Skeletal muscle tissue (tissue), 4 donors: ENCODE data around the gene RUNX3. TPM values are rescaled to one million over a fixed set of nuclear protein-coding genes. Genes with fewer than 3 reads are reported as not detected.

ENCODE experiments used
- H3K27ac ChIP-seq: one replicate; pipeline ENCODE4 v1.7.0; 2013; ENCODE audit warnings: mild to moderate bottlenecking, low read depth, low read length, inconsistent platforms
- H3K27me3 ChIP-seq, 3 donors: one replicate each; pipeline ENCODE4 v1.7.0; 2013; ENCODE audit warnings: low read length in 3 of 3; ENCODE audit not compliant: control insufficient read depth in 3 of 3, insufficient read depth in 3 of 3
- H3K36me3 ChIP-seq, 3 donors: one replicate each; pipeline ENCODE4 v1.7.0; 2013; ENCODE audit warnings: low read length in 3 of 3; ENCODE audit not compliant: control insufficient read depth in 3 of 3, insufficient read depth in 3 of 3
- H3K4me1 ChIP-seq, 3 donors: one replicate each; pipeline ENCODE4 v1.7.0; 2013; ENCODE audit warnings: low read length in 3 of 3, mild to moderate bottlenecking in 3 of 3; ENCODE audit not compliant: control insufficient read depth in 3 of 3, insufficient read depth in 3 of 3
- H3K4me3 ChIP-seq, 3 donors: one replicate each; pipeline ENCODE4 v1.7.0; 2013; ENCODE audit warnings: low read length in 3 of 3
- H3K9ac ChIP-seq, 3 donors: one replicate each; pipeline ENCODE4 v1.7.0; 2013; ENCODE audit warnings: low read length in 3 of 3, mild to moderate bottlenecking in 3 of 3, moderate library complexity in 2 of 3, low read depth in 1 of 3
- H3K9me3 ChIP-seq, 3 donors: one replicate each; pipeline ENCODE4 v1.7.0; 2013; ENCODE audit warnings: low read length in 3 of 3; ENCODE audit not compliant: control insufficient read depth in 3 of 3
- total RNA-seq: library from RNA; depleted of rRNA; stranded (reverse); fragments of >200 nt; gene quantifications from one replicate; pipeline ENCODE4 v1.2.3, GENCODE V29; 2014
- donor health status: Osteomylitis.

Gene RUNX3
- total RNA-seq, 1 donor from 2014 or later, result under 0.01 TPM

DNA sequence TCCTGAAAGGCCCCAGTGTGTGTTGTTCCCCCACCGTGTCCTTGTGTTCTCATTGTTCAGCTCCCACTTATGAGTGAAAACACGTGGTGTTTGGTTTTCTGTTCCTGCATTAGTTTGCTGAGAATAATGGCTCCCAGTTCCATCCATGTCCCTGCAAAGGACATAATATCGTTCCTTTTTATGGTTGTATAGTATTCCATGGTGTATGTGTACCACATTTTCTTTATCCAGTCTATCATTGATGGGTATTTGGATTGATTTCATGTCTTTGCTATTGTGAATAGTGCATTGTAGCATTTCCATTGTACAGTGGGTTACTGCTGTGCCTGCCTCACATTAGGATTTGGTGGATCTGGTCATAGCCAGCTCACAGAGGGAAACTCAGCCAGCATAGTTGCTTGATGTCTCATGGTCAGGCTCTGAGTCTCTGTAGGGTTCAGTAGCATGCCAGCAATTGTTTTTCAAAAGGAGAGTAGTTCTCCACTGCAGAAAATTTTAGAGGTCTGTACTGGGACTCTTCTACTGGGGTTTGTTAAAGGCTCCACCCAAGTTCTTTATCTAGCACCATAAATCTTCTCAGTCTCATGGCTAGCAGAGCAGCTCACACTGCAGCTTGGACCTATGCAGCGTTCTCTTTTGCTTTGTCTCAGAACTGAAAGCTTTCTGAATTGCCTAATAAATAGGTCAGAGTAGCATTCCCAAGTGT, 41.0 kb downstream of the RUNX3 start:
- Histone ChIP-seq H3K36me3 (no peaks in the 10 kb centered on the region), H3K4me1 (no peaks in the 10 kb centered on the region), H3K9me3 (no peaks in the 10 kb centered on the region), H3K27ac (no peak overlapping the region), H3K27me3 (peaks cover 0 to 27% (median 2%) of the 10 kb centered on the region in 3 donors), H3K4me3 (no peak overlapping the region), H3K9ac (no peak overlapping the region)

DNA sequence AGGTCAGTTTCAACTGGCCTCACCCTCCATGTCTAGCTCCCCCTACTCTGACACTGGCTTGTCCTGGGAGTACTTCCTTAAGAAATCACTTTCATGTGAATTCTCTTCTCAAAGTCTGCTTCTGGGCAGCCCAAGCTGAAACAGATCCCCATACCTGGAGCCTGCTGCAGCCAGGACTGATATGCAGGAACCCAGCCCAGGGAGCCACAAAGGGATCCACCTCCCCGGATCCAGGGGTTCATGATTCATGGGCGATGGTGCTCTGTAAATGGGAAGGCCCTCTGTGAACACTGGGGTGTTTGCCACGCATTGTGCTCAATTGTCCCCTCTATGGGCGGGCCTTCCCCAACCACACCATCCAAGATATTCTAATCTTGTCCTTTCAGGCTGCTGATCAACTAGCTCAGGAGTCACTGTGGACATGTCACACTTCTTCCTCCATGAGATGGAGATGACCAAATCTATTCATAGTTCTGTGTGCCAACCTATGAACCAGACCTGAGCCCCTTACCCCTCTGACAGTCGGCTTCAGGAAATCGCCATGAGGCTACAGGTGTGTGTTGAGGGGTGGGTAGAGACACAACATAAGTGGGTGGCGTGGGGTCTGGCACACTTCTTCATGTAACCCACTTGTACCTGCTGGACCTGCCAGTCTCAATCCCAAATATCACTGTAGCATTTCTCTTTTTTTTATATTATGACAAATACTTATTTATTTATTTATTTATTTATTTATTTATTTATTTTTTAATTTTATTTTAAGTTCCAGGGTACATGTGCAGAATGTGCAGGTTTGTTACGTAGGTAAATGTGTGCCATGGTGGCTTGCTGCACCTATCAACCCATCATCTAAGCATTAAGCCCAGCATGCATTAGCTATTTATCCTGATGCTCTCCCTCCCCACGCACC, 41.8 kb downstream of the RUNX3 start:
- H3K4me3 ChIP-seq, result no peak overlapping the region
- peaks cover 0 to under 1% (median 0%) of the 10 kb centered on the region in 3 donors for H3K9me3 ChIP-seq
- no peak overlapping the region for H3K9ac ChIP-seq
- no peak overlapping the region for H3K27ac ChIP-seq
- no peaks in the 10 kb centered on the region for H3K4me1 ChIP-seq
- peaks cover 0 to 27% (median 2%) of the 10 kb centered on the region in 3 donors for H3K27me3 ChIP-seq
- H3K36me3 ChIP-seq, result no peaks in the 10 kb centered on the region

DNA sequence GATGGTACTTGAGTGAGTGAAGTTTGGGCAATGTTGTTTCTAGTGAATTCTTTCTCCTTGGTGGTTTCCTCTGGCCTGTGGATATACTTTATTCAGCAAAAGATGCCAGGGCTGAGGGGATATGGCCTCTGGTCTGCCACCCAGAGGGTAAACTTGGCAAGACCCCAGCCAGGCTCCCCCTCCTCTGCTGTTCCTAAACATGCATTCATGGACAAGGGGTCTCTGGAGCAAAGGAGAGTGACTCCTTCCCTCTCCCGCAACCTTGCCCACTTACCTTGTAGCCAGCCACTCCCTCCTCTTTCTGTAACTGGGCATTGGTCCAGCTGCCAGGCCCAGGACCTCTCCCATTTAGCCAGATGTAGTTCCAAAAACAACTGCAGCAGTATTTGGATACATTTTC, 43.8 kb downstream of the RUNX3 start:
- H3K36me3 ChIP-seq, result no peaks in the 10 kb centered on the region
- no peak overlapping the region for H3K9ac ChIP-seq
- no peaks in the 10 kb centered on the region for H3K4me1 ChIP-seq
- H3K9me3 ChIP-seq, result peaks cover 0 to 3% (median 0%) of the 10 kb centered on the region in 3 donors
- no peak overlapping the region for H3K4me3 ChIP-seq
- peaks cover 0 to 27% (median 2%) of the 10 kb centered on the region in 3 donors for H3K27me3 ChIP-seq
- no peak overlapping the region for H3K27ac ChIP-seq

DNA sequence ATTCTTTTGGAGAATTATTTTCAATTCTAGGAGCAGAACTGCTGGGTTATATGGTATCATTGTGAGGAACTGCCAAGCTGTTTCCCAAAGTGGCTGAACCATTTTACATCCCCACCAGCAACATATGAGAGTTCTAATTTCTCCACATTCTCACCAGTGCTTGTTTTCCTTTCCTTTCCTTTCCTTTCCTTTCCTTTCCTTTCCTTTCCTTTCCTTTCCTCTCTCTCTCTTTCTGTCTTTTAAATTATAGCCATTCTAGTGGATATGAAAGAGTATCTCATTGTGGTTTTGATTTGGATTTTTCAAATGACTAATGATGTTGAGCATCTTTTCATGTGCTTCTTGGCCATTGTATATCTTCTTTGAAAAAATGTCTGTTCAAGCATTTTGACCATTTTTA, 45.3 kb downstream of the RUNX3 start:
- H3K4me3 ChIP-seq, result no peak overlapping the region
- H3K27ac ChIP-seq, result no peak overlapping the region
- H3K9me3 ChIP-seq, result peaks cover 0 to 3% (median 0%) of the 10 kb centered on the region in 3 donors
- H3K27me3 ChIP-seq, result peaks cover 0 to 18% (median 5%) of the 10 kb centered on the region in 3 donors
- no peaks in the 10 kb centered on the region for H3K4me1 ChIP-seq
- no peak overlapping the region for H3K9ac ChIP-seq
- no peaks in the 10 kb centered on the region for H3K36me3 ChIP-seq

DNA sequence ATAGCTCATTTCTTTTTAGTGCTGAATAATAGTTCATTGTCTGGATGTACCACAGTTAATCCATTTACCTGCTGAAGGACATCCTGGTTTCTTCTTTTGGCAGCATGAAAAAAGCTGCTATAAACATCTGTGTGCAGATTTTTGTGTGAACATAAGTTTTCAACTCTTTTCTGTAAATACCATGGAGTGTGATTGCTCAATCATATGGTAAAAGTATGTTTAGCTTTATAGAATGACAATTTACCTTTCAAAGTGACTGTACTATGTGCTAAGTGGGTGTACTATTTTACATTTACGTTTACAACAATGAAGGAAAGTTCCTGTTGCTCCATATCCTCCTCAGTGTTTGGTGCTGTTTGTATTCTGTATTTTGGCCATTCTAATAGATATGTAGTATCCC, 49.0 kb downstream of the RUNX3 start:
- H3K36me3 ChIP-seq, result no peaks in the 10 kb centered on the region
- no peaks in the 10 kb centered on the region for H3K4me1 ChIP-seq
- H3K9me3 ChIP-seq, result peaks cover 0 to 3% (median 0%) of the 10 kb centered on the region in 3 donors
- no peak overlapping the region for H3K27ac ChIP-seq
- peaks cover 4 to 12% (median 10%) of the 10 kb centered on the region in 3 donors for H3K27me3 ChIP-seq
- no peak overlapping the region for H3K9ac ChIP-seq
- H3K4me3 ChIP-seq, result no peak overlapping the region

DNA sequence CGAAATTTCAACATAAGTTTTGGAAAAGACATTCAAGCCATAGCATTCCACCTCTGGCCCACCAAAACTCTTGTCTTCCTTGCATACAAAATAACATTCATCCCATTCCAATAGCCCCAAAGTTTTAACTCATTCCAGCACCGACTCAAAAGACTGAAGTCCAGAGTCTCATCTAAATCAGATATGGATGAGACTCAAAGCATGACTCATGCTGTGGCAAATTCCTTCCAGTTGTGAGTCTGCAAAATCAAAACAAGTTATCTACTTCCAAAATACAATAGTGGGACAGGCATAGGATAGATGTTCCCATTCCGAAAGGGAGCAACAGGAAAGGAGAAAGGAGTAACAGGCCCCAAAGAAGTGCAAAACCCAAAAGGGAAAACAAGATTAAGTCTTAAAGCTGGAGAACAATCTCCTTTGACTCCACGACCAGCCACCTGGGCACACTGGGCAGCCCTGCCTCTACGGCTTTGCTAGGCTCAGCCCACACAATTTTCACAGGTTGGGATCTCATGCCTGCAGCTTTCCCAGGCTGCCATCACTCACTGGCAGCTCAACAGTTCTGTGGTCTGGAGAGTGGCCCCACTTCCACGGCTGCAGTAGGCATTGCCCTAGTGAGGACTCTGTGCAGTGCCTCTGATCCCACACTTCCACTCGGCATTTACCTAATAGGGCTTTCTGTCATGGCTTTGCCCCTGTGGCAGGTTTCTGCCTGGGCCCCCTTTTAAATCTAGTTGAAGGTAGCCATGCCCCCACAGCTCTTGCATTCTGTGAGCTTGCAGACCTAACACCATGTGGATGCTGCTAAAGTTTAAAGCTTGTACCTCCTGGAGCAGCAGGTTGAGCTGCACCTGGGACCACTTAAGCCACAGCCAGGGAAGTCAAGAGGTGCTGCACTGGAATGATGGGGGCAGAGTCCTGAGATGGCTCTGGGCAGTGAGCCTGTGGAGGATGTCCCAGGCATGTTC, 51.0 kb downstream of the RUNX3 start:
- Histone ChIP-seq H3K9me3 (peaks cover 0 to 3% (median 0%) of the 10 kb centered on the region in 3 donors), H3K9ac (no peak overlapping the region), H3K27ac (no peak overlapping the region), H3K36me3 (no peaks in the 10 kb centered on the region), H3K4me3 (no peak overlapping the region), H3K27me3 (peaks cover 4 to 21% (median 18%) of the 10 kb centered on the region in 3 donors), H3K4me1 (no peaks in the 10 kb centered on the region)

DNA sequence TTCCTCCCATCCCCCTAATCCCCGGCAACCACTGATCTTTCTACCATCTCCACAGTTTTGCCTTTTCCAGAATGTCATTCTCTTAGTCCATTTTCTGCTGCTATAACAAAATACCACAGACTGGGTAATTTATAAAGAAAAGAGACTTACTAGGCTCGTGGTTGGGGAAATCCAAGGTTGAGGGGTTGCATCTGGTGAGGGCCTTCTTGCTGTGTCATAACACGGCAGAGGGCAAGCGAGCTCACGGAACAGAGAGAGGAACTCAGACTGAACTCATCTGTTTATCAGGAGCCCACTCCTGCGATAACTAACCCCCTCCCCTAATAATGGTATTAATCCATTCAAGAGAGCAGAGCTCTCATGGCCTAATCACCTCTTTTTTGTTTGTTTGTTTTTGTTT, 52.0 kb downstream of the RUNX3 start:
- Histone ChIP-seq H3K4me1 (no peaks in the 10 kb centered on the region), H3K4me3 (no peak overlapping the region), H3K9ac (no peak overlapping the region), H3K9me3 (peaks cover 0 to under 1% (median 0%) of the 10 kb centered on the region in 3 donors), H3K27ac (no peak overlapping the region), H3K27me3 (peaks cover 4 to 21% (median 18%) of the 10 kb centered on the region in 3 donors), H3K36me3 (no peaks in the 10 kb centered on the region)

DNA sequence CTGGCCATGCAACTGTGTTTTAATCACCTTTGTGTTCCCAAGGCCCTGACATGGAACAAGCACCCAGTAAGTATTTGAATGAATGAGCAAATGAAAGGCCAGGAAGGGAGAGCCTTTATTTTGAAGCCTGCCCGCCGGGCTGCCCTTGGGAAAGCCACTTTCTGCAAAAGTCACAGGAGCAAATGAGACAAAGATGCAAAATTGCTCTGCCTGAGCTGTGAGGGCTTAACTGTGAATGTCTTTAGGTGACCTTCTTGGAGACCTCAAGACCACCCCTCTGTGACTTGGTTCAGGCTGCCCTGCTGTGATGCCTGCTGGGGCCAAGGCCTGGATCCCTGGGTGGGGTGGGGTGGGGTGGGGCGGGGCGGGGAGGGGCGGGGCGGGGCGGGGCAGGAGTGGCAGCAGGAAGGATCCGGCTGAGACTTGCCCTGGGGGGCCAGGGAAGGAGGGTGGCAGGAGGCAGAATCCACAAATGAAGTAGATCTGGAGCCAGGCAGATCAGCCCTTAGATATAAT, 54.0 kb downstream of the RUNX3 start:
- Histone ChIP-seq H3K4me1 (no peaks in the 10 kb centered on the region), H3K27ac (no peak overlapping the region), H3K4me3 (no peak overlapping the region), H3K27me3 (peaks cover 4 to 35% (median 30%) of the 10 kb centered on the region in 3 donors), H3K9ac (no peak overlapping the region), H3K9me3 (no peaks in the 10 kb centered on the region), H3K36me3 (no peaks in the 10 kb centered on the region)

DNA sequence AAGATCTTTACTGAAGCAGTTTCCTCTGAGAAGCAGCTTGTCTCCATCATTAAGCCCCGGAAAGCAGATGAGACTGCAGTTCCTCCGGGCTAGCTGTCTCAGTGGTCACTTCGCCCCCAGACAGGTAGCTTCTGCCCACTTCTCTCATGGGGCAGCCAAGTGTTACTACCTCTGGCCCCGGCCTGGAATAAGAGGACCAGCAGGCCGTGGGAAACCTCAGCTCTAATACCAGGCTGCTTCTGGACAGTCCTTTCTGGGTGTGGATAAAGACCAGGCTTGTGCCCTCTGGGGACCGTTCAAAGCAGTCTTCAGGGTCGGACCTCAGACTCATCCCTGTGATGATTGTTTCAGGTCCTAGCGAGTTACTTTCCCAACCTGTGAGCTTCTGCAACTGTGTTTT, 54.8 kb downstream of the RUNX3 start:
- H3K36me3 ChIP-seq, result no peaks in the 10 kb centered on the region
- H3K4me3 ChIP-seq, result no peak overlapping the region
- no peak overlapping the region for H3K27ac ChIP-seq
- H3K27me3 ChIP-seq, result peaks cover 4 to 42% (median 34%) of the 10 kb centered on the region in 3 donors
- H3K9ac ChIP-seq, result no peak overlapping the region
- no peaks in the 10 kb centered on the region for H3K9me3 ChIP-seq
- H3K4me1 ChIP-seq, result no peaks in the 10 kb centered on the region
